M059J (cell line): ENCODE results near the gene FMR1. TPM values are rescaled to one million over a fixed set of nuclear protein-coding genes. Genes with fewer than 3 reads are reported as not detected.

Experiments
- total RNA-seq: library from RNA; depleted of rRNA; stranded (reverse); fragments of >200 nt; shearing (Covaris generic); gene quantifications from 2 replicates; pipeline ENCODE4 v1.2.3, GENCODE V29; 2014; rRNA removed

FMR1 gene
- total RNA-seq, 1 experiment from 2014 or later: 60.7 TPM

Other genes starting within 250 kb of the FMR1 start
- not detected in 2 replicates for gene FMR1NB, start 69.4 kb downstream of the FMR1 start, total RNA-seq